Measurements from ENCODE around the gene NT5E.

The NT5E gene

GRCh38 chr6:85459224-85459901 lies 9.5 kb downstream of the NT5E start:
- no peak for DNase-seq (ENCODE audit: low read depth in 1 of 2, low spot score in 1 of 2)

GRCh38 chr6:85460154-85460920 lies 10.5 kb downstream of the NT5E start:
- no peak for DNase-seq (ENCODE audit: low read depth in 1 of 2, low spot score in 1 of 2)

GRCh38 chr6:85460921-85461797 lies 11.3 kb downstream of the NT5E start:
- no peak for DNase-seq (ENCODE audit: low read depth in 1 of 2, low spot score in 1 of 2)

GRCh38 chr6:85461798-85462170 lies 11.9 kb downstream of the NT5E start:
- no peak for DNase-seq (ENCODE audit: low read depth in 1 of 2, low spot score in 1 of 2)

GRCh38 chr6:85462673-85463072 lies 12.8 kb downstream of the NT5E start:
- no peak for DNase-seq (ENCODE audit: low read depth in 1 of 2, low spot score in 1 of 2)

- no peak for DNase-seq (ENCODE audit: low read depth in 1 of 2, low spot score in 1 of 2)
These were observed 13.9 kb downstream of the NT5E start for GRCh38 chr6:85463621-85464259.

GRCh38 chr6:85464260-85464644 lies 14.4 kb downstream of the NT5E start:
- DNase-seq (ENCODE audit: low read depth in 1 of 2, low spot score in 1 of 2), result no peak

GRCh38 chr6:85464722-85465150 lies 14.9 kb downstream of the NT5E start:
- DNase-seq (ENCODE audit: low read depth in 1 of 2, low spot score in 1 of 2), result no peak

- no peak for DNase-seq (ENCODE audit: low read depth in 1 of 2, low spot score in 1 of 2)
These were observed 15.9 kb downstream of the NT5E start for GRCh38 chr6:85465762-85466161.

GRCh38 chr6:85468326-85468725 lies 18.4 kb downstream of the NT5E start:
- DNase-seq (ENCODE audit: low read depth in 1 of 2, low spot score in 1 of 2), result no peak

- DNase-seq (ENCODE audit: low read depth in 1 of 2, low spot score in 1 of 2), result no peak
These were observed 19.6 kb downstream of the NT5E start for GRCh38 chr6:85469276-85470022.

- no peak for DNase-seq (ENCODE audit: low read depth in 1 of 2, low spot score in 1 of 2)
These were observed 20.1 kb downstream of the NT5E start for GRCh38 chr6:85470023-85470410.

- no peak for DNase-seq (ENCODE audit: low read depth in 1 of 2, low spot score in 1 of 2)
These were observed 22.9 kb downstream of the NT5E start for GRCh38 chr6:85472744-85473143.

GRCh38 chr6:85473748-85474147 lies 23.9 kb downstream of the NT5E start:
- no peak for DNase-seq (ENCODE audit: low read depth in 1 of 2, low spot score in 1 of 2)

GRCh38 chr6:85476532-85476931 lies 26.6 kb downstream of the NT5E start:
- DNase-seq (ENCODE audit: low read depth in 1 of 2, low spot score in 1 of 2), result no peak

GRCh38 chr6:85479208-85479607 lies 29.3 kb downstream of the NT5E start:
- DNase-seq (ENCODE audit: low read depth in 1 of 2, low spot score in 1 of 2), result no peak

- no peak for DNase-seq (ENCODE audit: low read depth in 1 of 2, low spot score in 1 of 2)
These were observed 32.5 kb downstream of the NT5E start for GRCh38 chr6:85482206-85482904.

- DNase-seq (ENCODE audit: low read depth in 1 of 2, low spot score in 1 of 2), result peak; percentile 51 to 71
These were observed 33.2 kb downstream of the NT5E start for GRCh38 chr6:85482905-85483700.

- no peak for DNase-seq (ENCODE audit: low read depth in 1 of 2, low spot score in 1 of 2)
These were observed 34.0 kb downstream of the NT5E start for GRCh38 chr6:85483846-85484245.

All from stimulated activated CD4-positive, alpha-beta T cell treated with anti-CD3 and anti-CD28 coated beads, Interleukin-15, amount 100 ng/mL, for 1 hour (primary cell).